Subcutaneous abdominal adipose tissue (tissue), 5 donors: ENCODE results near the gene ROBO3.

Source experiments
- H3K27ac ChIP-seq: one replicate; pipeline ENCODE4 v1.7.0; 2013; ENCODE audit warnings: low read depth, mild to moderate bottlenecking, inconsistent platforms, low read length, moderate library complexity
- H3K27me3 ChIP-seq, 5 donors: one replicate each; pipeline ENCODE4 v1.7.0; 2013; ENCODE audit warnings: low read length in 5 of 5, inconsistent platforms in 1 of 5; ENCODE audit not compliant: control insufficient read depth in 5 of 5, insufficient read depth in 4 of 5
- H3K36me3 ChIP-seq, 5 donors: one replicate each; pipeline ENCODE4 v1.7.0; 2013; ENCODE audit warnings: low read length in 5 of 5; ENCODE audit not compliant: control insufficient read depth in 5 of 5, insufficient read depth in 5 of 5
- H3K4me1 ChIP-seq, 5 donors: one replicate each; pipeline ENCODE4 v1.7.0; 2013; ENCODE audit warnings: low read length in 5 of 5, mild to moderate bottlenecking in 3 of 5, moderate library complexity in 1 of 5; ENCODE audit not compliant: control insufficient read depth in 5 of 5, insufficient read depth in 5 of 5
- H3K4me3 ChIP-seq, 5 donors: one replicate each; pipeline ENCODE4 v1.7.0; 2013; ENCODE audit warnings: low read length in 5 of 5, low read depth in 1 of 5
- H3K9ac ChIP-seq, 5 donors: one replicate each; pipeline ENCODE4 v1.7.0; 2013; ENCODE audit warnings: low read length in 5 of 5, mild to moderate bottlenecking in 4 of 5, moderate library complexity in 3 of 5
- H3K9me3 ChIP-seq, 5 donors: one replicate each; pipeline ENCODE4 v1.7.0; 2013; ENCODE audit warnings: low read length in 5 of 5; ENCODE audit not compliant: control insufficient read depth in 5 of 5
- donor health status: healthy.
- donor health status: healthy.
- donor health status: healthy.
- donor health status: healthy.
- donor health status: healthy.

ROBO3 gene

GRCh38 chr11:124874571-124875255 is 9.5 kb downstream of the ROBO3 start:
- Histone ChIP-seq H3K9me3 (no peaks in the 10 kb centered on the region), H3K27me3 (peaks cover 20 to 42% (median 31%) of the 10 kb centered on the region in 5 donors), H3K4me1 (peaks cover 2 to 40% (median 25%) of the 10 kb centered on the region in 5 donors), H3K4me3 (no peak overlapping the region), H3K27ac (no peak overlapping the region), H3K36me3 (no peaks in the 10 kb centered on the region), H3K9ac (no peak overlapping the region)

GRCh38 chr11:124875401-124875800 is 10.2 kb downstream of the ROBO3 start:
- Histone ChIP-seq H3K4me3 (peak overlapping the region; percentile 54 to 77 (median 74)), H3K9ac (peak overlapping the region in 2 of 5 donors; percentile 76 to 79), H3K36me3 (no peaks in the 10 kb centered on the region), H3K27ac (no peak overlapping the region), H3K27me3 (peaks cover 13 to 35% (median 24%) of the 10 kb centered on the region in 5 donors), H3K9me3 (no peaks in the 10 kb centered on the region), H3K4me1 (peaks cover 2 to 47% (median 32%) of the 10 kb centered on the region in 5 donors)

GRCh38 chr11:124875943-124876817 is 10.9 kb downstream of the ROBO3 start:
- Histone ChIP-seq H3K9ac (peak overlapping the region in 4 of 5 donors; percentile 76 to 91 (median 84)), H3K4me1 (peaks cover 2 to 51% (median 32%) of the 10 kb centered on the region in 5 donors), H3K27ac (peak overlapping the region; percentile 91), H3K4me3 (peak overlapping the region; percentile 59 to 77 (median 74)), H3K27me3 (peaks cover 8 to 28% (median 19%) of the 10 kb centered on the region in 5 donors), H3K9me3 (no peaks in the 10 kb centered on the region), H3K36me3 (no peaks in the 10 kb centered on the region)

DNA sequence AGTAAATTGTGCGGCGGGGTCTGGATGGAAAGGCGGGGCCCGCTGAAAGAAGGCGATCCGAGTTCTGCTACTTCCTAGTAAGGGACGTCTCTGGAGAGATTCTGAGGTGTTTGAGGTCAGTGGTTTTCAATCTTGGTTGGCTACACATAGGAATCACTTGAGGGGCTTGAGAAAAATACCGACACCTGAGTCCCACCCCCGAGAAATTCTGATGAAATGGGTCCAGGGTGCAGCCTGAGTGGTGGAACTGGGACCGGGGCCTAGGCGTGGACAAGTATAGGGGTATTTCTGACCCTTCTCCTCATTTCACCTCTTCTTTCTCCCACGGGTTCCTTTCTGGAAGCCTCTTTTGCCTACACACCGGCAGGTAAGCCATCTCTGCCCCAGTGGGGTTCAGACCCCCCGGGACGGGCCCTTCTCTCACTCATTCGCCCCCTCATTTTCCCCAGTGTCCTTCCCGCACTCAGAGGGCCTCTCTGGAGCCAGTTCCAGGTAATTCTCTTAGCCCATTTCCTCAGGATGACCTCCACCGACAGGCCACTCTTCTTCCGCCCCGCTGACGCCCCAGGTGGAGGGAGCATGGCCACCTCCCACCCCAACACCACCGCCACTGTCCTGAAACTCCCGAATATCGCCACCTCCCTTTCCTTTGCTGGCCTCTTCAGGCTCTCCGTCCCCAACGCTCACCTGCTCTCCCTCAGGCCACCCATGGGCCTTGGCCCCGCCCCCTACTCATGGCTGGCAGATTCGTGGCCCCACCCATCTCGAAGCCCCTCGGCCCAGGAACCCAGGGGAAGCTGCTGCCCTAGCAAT is 11.8 kb downstream of the ROBO3 start:
- Histone ChIP-seq H3K9me3 (no peaks in the 10 kb centered on the region), H3K27me3 (peaks cover 8 to 19% (median 17%) of the 10 kb centered on the region in 5 donors), H3K27ac (peak overlapping the region; percentile 91), H3K36me3 (no peaks in the 10 kb centered on the region), H3K4me3 (peak overlapping the region; percentile 59 to 77 (median 74)), H3K9ac (peak overlapping the region in 3 of 5 donors; percentile 26 to 88 (median 79)), H3K4me1 (peaks cover 2 to 53% (median 32%) of the 10 kb centered on the region in 5 donors)

GRCh38 chr11:124877631-124877909 is 12.3 kb downstream of the ROBO3 start:
- Histone ChIP-seq H3K36me3 (no peaks in the 10 kb centered on the region), H3K9me3 (no peaks in the 10 kb centered on the region), H3K9ac (peak overlapping the region in 1 of 5 donors; percentile 26), H3K27ac (peak overlapping the region; percentile 91), H3K27me3 (peaks cover 8 to 15% (median 13%) of the 10 kb centered on the region in 5 donors), H3K4me3 (peak overlapping the region in 3 of 5 donors; percentile 22 to 77 (median 74)), H3K4me1 (peaks cover 3 to 59% (median 38%) of the 10 kb centered on the region in 5 donors)

- Histone ChIP-seq H3K27ac (peak overlapping the region; percentile 7), H3K9me3 (no peaks in the 10 kb centered on the region), H3K4me1 (peaks cover 6 to 65% (median 40%) of the 10 kb centered on the region in 5 donors), H3K9ac (no peak overlapping the region), H3K27me3 (peaks cover 5 to 9% (median 7%) of the 10 kb centered on the region in 5 donors), H3K36me3 (peaks cover 0 to 2% (median 0%) of the 10 kb centered on the region in 5 donors), H3K4me3 (peak overlapping the region in 3 of 5 donors; percentile 22 to 77 (median 74))
Observed at GRCh38 chr11:124877910-124878758, 12.9 kb downstream of the ROBO3 start.

DNA sequence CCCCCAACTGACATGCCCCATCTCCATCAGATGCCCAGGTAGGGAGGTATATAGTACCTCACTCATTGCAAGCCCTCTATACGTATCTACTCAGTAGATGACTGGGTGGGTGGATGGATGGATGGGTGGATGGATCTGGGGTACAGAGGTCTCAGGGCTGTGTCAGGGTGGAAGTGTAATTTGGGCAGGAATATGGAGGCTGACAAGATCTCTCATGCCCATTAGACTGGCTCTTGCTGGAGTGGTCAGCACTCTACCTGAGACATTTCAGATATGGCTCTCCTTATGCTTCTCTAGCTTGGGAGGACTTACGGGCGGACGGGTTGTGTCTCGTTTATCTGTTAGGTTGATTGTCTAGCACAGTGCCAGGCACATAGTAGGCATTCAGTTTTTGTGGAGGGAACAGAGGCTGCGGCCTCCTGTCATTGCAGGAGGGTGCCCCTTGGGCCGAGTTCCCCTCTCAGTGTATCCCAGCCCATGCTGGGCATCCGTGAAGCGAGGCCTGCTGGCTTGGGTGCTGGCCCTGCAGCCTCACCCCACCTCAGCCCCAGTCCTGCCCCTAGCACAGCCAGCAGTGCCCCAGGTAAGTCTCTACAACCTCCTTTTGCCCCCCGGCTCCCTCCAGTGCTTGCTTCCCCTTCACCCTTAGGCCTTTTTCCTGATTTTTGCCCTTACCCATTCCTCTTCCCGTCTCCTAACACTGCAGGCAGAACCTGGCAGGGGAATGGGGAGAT is 13.7 kb downstream of the ROBO3 start:
- Histone ChIP-seq H3K27ac (no peak overlapping the region), H3K9me3 (no peaks in the 10 kb centered on the region), H3K4me1 (peaks cover 6 to 69% (median 40%) of the 10 kb centered on the region in 5 donors), H3K4me3 (no peak overlapping the region), H3K36me3 (peaks cover 0 to 2% (median 0%) of the 10 kb centered on the region in 5 donors), H3K27me3 (peaks cover 0 to 4% (median 1%) of the 10 kb centered on the region in 5 donors), H3K9ac (no peak overlapping the region)

DNA sequence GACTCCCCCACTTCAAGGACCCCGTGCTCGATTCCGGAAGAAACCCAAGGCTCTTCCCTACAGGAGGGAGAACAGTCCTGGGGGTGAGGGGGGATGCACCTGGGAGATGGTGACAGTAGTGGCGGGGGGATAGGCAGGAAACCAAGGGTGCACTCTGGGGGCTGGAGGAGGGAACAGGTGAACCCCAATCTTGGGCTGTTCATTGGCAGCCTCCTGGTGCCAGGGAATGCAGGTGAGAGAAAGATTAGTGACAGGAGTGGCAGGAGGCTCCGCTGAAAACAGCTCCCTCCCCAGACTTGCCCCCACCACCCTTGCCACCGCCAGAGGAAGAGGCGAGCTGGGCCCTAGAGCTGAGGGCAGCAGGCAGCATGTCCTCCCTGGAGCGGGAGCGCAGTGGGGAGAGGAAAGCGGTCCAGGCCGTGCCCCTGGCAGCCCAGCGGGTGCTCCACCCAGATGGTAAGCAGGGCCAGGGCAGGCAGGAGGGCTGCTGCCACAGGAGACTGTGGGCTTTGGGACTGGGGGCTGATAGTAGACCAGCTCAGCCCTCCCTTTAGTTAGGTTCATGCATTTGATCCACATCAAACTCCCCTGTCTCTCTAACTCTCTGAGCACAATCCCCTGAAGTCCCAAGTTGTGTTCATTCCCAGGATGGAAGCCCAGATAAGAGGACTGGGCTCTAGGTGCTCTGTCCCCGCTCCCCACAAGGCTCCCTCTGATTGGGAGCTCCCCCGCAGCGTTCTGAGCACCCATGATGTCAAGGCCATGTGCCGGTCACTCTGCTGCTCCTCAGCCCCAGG is 14.5 kb downstream of the ROBO3 start:
- no peak overlapping the region for H3K4me3 ChIP-seq
- no peaks in the 10 kb centered on the region for H3K9me3 ChIP-seq
- peaks cover 0 to 4% (median 0%) of the 10 kb centered on the region in 5 donors for H3K27me3 ChIP-seq
- no peak overlapping the region for H3K27ac ChIP-seq
- H3K9ac ChIP-seq: no peak overlapping the region
- H3K36me3 ChIP-seq: peaks cover 0 to 9% (median 3%) of the 10 kb centered on the region in 5 donors
- peaks cover 6 to 76% (median 40%) of the 10 kb centered on the region in 5 donors for H3K4me1 ChIP-seq
